T-helper 22 cell (primary cell): ENCODE data around the gene PIP4K2C.
"Not testable (repeated sequence)": the region's sequence is repeated elsewhere in the genome, so short reads cannot be mapped to it uniquely, and the experiment has no call there.

Source experiments
- DNase-seq: peaks from one replicate; pipeline ENCODE4 v3.0.0-alpha.2; 2020; ENCODE audit warnings: low read depth

PIP4K2C gene

GRCh38 chr12:57636731-57637130, 45.7 kb downstream of the PIP4K2C start:
- DNase-seq, result not testable (repeated sequence)

DNA sequence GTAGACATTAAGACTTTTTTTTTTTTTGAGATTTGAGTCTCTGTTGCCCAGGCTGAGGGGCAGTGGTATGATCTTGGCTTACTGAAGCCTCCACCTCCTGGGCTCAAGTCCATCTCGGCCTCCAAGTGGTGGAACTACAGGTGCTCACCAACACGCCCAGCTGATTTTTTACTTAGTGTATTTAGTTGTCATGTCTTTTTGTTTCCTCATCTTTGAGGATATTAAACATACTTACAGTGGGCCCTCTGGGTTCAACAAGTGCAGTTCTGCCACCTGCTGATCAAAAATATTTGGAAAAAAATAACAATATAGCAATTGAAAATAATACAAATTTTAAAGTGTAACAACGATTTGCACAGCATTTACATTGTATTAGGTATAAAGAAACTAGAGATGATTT, 46.4 kb downstream of the PIP4K2C start:
- no peak for DNase-seq

DNA sequence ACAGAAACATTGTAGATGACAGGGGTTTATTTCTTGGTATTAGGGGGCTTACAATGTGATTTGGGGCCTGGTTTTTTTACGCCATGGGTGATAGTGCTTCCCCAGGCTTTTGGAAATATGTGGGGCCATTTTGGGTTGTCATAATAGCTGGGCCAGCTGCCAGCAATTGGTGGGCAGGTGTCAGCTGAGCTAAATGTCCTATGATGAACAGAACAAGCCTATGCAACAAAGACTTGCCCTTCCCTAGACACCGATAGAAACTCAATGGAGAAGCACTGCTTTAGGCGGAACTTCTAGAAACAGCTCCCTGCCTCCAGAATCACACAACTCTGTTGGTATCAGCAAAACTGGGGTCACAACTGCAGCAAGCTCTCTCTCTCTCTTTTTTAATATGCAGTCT, 47.1 kb downstream of the PIP4K2C start:
- DNase-seq, result no peak

DNA sequence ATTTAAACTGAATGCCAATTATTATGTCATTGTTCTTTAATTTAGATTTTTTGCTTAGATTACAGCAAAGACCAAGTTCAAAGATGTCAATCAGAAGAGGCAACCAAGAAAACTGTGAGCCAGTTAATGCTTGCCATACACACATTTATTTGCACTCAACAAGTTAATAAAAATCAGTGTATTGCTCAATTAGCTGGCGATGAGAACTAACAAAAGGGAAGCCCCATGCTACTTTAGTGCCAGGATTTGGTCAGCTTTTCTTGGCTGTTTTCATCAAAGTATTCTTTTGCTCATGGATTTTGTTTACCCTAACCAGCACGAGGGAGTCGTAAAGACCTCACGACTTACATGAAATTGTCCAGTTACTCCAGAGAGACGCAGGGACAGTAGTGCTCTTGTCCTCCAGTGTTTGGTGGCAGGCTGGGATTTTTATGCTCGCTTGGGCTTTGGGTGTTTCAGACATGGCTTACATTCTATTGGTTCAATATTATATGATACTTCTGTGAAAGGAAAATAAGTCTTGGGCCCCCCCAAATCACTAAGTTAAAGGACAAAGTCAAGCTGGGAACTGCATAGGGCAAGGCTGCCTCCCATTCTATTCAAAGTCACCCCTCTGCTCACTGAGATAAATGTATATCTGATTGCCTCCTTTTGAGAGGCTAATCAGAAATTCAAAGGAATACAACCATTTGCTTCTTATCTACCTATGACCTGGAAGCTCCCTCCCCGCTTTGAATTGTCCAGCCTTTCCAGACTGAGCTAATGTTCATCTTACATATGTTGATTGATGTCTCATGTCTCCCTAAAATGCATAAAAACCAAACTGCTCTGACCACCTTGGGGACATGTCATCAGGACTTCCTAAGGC, 49.4 kb downstream of the PIP4K2C start:
- no peak for DNase-seq

DNA sequence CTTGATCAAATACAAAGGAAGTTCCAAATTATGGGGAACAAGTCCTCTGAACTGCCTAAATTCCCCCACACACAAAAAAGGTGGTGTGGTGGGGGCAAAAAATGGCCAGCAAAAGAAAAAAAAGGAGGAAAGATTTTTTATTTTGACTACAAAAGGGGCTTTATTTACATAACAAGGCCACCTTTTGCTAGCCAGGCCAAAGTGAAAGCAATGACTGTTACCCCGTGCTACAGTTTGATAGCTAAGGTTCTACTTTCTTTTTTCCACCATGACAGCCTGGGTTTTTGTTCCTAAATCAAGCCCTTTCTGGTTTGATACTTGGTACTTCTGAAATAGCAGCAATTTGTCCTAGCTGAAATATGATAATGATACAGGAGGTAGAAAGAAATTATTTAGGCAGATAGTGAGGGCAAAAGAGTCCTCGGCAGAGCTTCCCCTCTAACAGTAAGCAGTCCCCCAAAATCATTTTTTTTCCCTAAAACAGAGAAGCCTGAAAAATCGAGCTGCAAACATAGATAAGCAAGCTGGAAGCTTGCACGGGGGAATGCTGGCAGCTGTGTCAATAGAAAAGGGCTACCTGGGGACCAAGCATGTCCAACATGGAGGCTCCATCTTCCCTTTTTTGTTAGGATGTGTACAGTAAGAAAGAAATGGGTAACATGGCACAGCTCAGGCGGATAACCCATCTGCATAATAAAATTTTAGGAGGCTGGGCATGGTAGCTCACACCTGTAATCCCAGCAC, 50.9 kb downstream of the PIP4K2C start:
- no peak for DNase-seq

DNA sequence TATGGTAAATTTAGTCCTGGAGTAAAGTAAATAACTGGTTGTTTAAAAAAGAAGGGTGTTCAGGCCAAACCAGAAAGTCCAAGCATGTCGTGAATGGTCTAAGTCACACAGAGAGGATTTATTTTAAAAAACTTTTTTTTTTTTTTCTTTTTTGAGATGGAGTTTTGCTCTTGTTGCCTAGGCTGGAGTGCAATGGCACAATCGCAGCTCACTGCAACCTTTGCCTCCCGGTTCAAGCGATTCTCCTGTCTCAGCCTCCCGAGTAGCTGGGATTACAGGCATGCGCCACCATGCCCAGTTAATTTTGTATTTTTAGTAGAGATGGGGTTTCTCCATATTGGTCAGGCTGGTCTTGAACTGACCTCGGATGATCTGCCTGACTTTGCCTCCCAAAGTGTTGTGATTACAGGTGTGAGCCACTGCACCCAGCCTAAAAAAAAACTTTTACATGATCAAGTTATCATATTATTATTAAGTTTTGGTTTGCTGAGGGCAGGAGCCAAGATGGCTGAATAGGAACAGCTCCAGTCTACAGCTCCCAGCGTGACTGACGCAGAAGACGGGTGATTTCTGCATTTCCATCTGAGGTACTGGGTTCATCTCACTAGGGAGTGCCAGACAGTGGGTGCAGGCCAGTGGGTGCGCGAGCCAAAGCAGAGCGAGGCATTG, 55.1 kb downstream of the PIP4K2C start:
- not testable (repeated sequence) for DNase-seq

GRCh38 chr12:57646659-57647049, 55.7 kb downstream of the PIP4K2C start:
- DNase-seq, result not testable (repeated sequence)
